Neutrophil (primary cell): ENCODE data around the gene RNF123.

Source experiments
- H3K27ac ChIP-seq: fragments of 200-600 bp; sonication (generic); 2 replicates; pipeline ENCODE4 v1.5.1; 2016; ENCODE audit warnings: mild to moderate bottlenecking, moderate library complexity
- H3K27me3 ChIP-seq: fragments of 200-600 bp; sonication (generic); 2 replicates; pipeline ENCODE4 v1.6.0; 2016; ENCODE audit warnings: mild to moderate bottlenecking
- H3K36me3 ChIP-seq: fragments of 200-600 bp; sonication (generic); 2 replicates; pipeline ENCODE4 v1.5.1; 2017
- H3K4me1 ChIP-seq, 2 experiments: fragments of 200-600 bp in 1 of 2; sonication (generic) in 1 of 2; 1 replicate in 1 of 2; 2 replicates in 1 of 2; pipeline versions ENCODE4 v1.5.1 to v1.6.1; 2013 to 2016; ENCODE audit warnings: low read depth in 1 of 2, low read length in 1 of 2, mild to moderate bottlenecking in 1 of 2, moderate library complexity in 1 of 2; ENCODE audit not compliant: control insufficient read depth in 1 of 2, insufficient read depth in 1 of 2
- H3K4me3 ChIP-seq, 2 experiments: fragments of 200-600 bp in 1 of 2; sonication (generic) in 1 of 2; 1 replicate in 1 of 2; 2 replicates in 1 of 2; pipeline ENCODE4 v1.5.1; 2013 to 2016; ENCODE audit warnings: low read depth in 1 of 2, low read length in 1 of 2, mild to moderate bottlenecking in 1 of 2, moderate library complexity in 1 of 2
- H3K9me3 ChIP-seq: fragments of 200-600 bp; sonication (generic); 2 replicates; pipeline ENCODE4 v1.5.1; 2016
- CTCF ChIP-seq: fragments of 200-600 bp; sonication (generic); IDR thresholded peaks from 2 replicates; pipeline ENCODE4 v1.5.1; 2016; ENCODE audit warnings: antibody characterized with exemption

The RNF123 gene

GRCh38 chr3:49719214-49719884, 30.0 kb downstream of the RNF123 start, which contains the start of gene AMIGO3:
Gene AMIGO3 (minus strand): TSS chr3:49719684. CDS start chr3:49719465, 219 bp downstream.
- peaks cover 14% of the 10 kb centered on the region for H3K27me3 ChIP-seq
- peaks cover 28 to 30% of the 10 kb centered on the region in 2 experiments for H3K4me1 ChIP-seq
- peak within 1 kb of the TSS; percentile 45 for H3K27ac ChIP-seq
- H3K36me3 ChIP-seq = peaks cover 50% of the 10 kb centered on the region
- H3K4me3 ChIP-seq = peak within 1 kb of the TSS; percentile 71 to 73
- no peaks in the 10 kb centered on the region for H3K9me3 ChIP-seq
- TF ChIP-seq CTCF = peak; percentile 37

GRCh38 chr3:49720855-49721595, 31.7 kb downstream of the RNF123 start:
- H3K27me3 ChIP-seq = peaks cover 14% of the 10 kb centered on the region
- H3K27ac ChIP-seq = no peak overlapping the region
- H3K4me1 ChIP-seq = peaks cover 34 to 36% of the 10 kb centered on the region in 2 experiments
- H3K4me3 ChIP-seq = no peak overlapping the region
- no peak for TF ChIP-seq CTCF
- no peaks in the 10 kb centered on the region for H3K9me3 ChIP-seq
- peaks cover 50% of the 10 kb centered on the region for H3K36me3 ChIP-seq

- Histone ChIP-seq H3K4me3 (no peak overlapping the region), H3K36me3 (peaks cover 50% of the 10 kb centered on the region), H3K9me3 (no peaks in the 10 kb centered on the region), H3K27ac (no peak overlapping the region), H3K27me3 (peaks cover 14% of the 10 kb centered on the region), H3K4me1 (peaks cover 34 to 36% of the 10 kb centered on the region in 2 experiments)
- TF ChIP-seq CTCF = no peak
Measured at GRCh38 chr3:49721596-49721895, 32.2 kb downstream of the RNF123 start.

GRCh38 chr3:49721896-49722781, 32.8 kb downstream of the RNF123 start:
- no peak for TF ChIP-seq CTCF
- Histone ChIP-seq H3K27ac (no peak overlapping the region), H3K36me3 (peaks cover 50% of the 10 kb centered on the region), H3K9me3 (no peaks in the 10 kb centered on the region), H3K27me3 (peaks cover 14% of the 10 kb centered on the region), H3K4me3 (no peak overlapping the region), H3K4me1 (peaks cover 34 to 36% of the 10 kb centered on the region in 2 experiments)

- H3K27me3 ChIP-seq = peaks cover 13% of the 10 kb centered on the region
- H3K4me1 ChIP-seq = peaks cover 34 to 36% of the 10 kb centered on the region in 2 experiments
- no peak for TF ChIP-seq CTCF
- H3K9me3 ChIP-seq = no peaks in the 10 kb centered on the region
- H3K27ac ChIP-seq = peak overlapping the region; percentile 87
- peaks cover 58% of the 10 kb centered on the region for H3K36me3 ChIP-seq
- H3K4me3 ChIP-seq = peak overlapping the region; percentile 73 to 95
Measured at GRCh38 chr3:49722896-49723295, 33.5 kb downstream of the RNF123 start.
